GM12891 (cell line): ENCODE results near the gene SLC19A1.

Experiments used
- POLR2A ChIP-seq: IDR thresholded peaks from 2 replicates; pipeline ENCODE4 v1.6.1; 2011; ENCODE audit warnings: low read depth, low read length, control low read depth
- POLR2AphosphoS5 ChIP-seq: IDR thresholded peaks from 2 replicates; pipeline ENCODE4 v1.6.1; 2011; ENCODE audit warnings: low read depth, low read length, control low read depth

DNA sequence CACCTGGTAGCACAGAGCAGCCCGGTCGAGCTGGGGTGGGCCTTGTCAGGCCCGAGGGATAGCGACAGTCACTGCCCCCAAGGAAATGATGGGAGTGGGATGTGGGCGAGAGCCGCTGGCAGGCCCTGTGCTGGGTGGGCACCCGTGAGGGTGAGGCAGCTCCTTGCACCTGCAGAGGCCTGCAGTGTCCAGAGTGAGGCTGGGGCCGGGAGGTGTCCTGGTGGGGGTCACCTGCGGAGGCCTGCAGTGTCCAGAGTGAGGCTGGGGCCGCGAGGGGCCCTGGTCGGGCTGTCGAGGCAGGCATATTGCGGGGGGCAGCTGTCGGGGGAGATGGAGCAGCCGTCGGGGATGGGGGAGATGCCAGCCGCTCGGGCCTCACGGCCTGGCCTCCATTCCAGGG lies 49.5 kb downstream of the SLC19A1 start:
- TF ChIP-seq POLR2AphosphoS5 (no peak), POLR2A (no peak)
